Calu3 (cell line): Measurements from ENCODE around the gene TTC1. TPM values are rescaled to one million over a fixed set of nuclear protein-coding genes. Genes with fewer than 3 reads are reported as not detected.

Experiments used
- BruUV-seq: library from RNA; stranded (reverse); fragments of 400-500 nt; replicated peaks from 2 replicates; lab custom pipeline; 2021; lab: Mats Ljungman, UMichigan
- CTCF ChIA-PET: fragments of 300-600 bp; sonication (Branson Sonifier 250); formaldehyde crosslinking; loops from one replicate; lab custom pipeline; 2022; ENCODE audit warnings: antibody characterized with exemption; lab: Charles Lee
- DNase-seq: peaks from one replicate; pipeline ENCODE4 v3.0.0; 2022
- H3K27ac Mint-ChIP-seq: one replicate; pipeline ENCODE4 v1.8.0; 2022; ENCODE audit warnings: mixed read lengths; ENCODE audit not compliant: unreplicated experiment
- H3K27me3 Mint-ChIP-seq: one replicate; pipeline ENCODE4 v1.8.0; 2022; ENCODE audit warnings: mixed read lengths; ENCODE audit not compliant: unreplicated experiment
- H3K36me3 Mint-ChIP-seq: one replicate; pipeline ENCODE4 v1.8.0; 2022; ENCODE audit warnings: mild to moderate bottlenecking, moderate library complexity, mixed read lengths; ENCODE audit not compliant: insufficient read depth, unreplicated experiment
- H3K4me1 Mint-ChIP-seq: one replicate; pipeline ENCODE4 v1.8.0; 2022; ENCODE audit warnings: mild to moderate bottlenecking, low read depth, mixed read lengths; ENCODE audit not compliant: unreplicated experiment
- H3K4me3 Mint-ChIP-seq: one replicate; pipeline ENCODE4 v1.8.0; 2022; ENCODE audit warnings: mild to moderate bottlenecking, low read depth, moderate library complexity, mixed read lengths; ENCODE audit not compliant: unreplicated experiment
- H3K9me3 Mint-ChIP-seq: one replicate; pipeline ENCODE4 v1.8.0; 2022; ENCODE audit warnings: low read depth, mixed read lengths; ENCODE audit not compliant: unreplicated experiment
- intact Hi-C: fragments of 100-400 bp; cut with micrococcal nuclease; formaldehyde crosslinking; loops from one replicate; pipeline ENCODE4 v1.10.0; 2022; ENCODE audit not compliant: unreplicated experiment
- total RNA-seq: library from RNA; stranded (reverse); gene quantifications from 2 replicates; pipeline ENCODE4 v1.2.3, GENCODE V29; 2022
- TF ChIP-seq, protein P1 (sequence below): fragments of 200-600 bp; IDR thresholded peaks from one replicate; pipeline ENCODE4 v1.8.0; 2022; ENCODE audit warnings: antibody characterized with exemption; ENCODE audit not compliant: unreplicated experiment

The TTC1 gene
- total RNA-seq, 1 experiment from 2014 or later = 66.4 TPM

DNA sequence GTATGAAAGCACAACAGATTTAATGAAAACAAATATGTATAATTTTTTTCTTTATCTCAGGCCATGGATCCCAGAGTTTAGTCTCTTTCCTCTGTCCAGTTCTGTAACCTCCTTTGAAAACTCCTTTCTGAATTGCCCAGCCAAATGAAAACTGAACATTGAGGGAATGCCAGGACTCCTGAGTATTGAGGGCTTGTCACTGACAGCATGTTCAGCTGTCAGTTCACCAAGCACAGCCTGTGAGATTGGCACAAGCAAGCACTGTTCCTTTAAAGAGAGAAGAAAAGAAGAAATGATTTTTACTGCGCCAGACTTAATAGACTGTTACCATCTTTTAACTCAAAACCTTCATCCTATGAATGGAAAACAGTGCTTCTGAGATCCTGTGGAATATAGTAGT is 27.3 kb downstream of the TTC1 start:
- TF ChIP-seq, protein P1, sequence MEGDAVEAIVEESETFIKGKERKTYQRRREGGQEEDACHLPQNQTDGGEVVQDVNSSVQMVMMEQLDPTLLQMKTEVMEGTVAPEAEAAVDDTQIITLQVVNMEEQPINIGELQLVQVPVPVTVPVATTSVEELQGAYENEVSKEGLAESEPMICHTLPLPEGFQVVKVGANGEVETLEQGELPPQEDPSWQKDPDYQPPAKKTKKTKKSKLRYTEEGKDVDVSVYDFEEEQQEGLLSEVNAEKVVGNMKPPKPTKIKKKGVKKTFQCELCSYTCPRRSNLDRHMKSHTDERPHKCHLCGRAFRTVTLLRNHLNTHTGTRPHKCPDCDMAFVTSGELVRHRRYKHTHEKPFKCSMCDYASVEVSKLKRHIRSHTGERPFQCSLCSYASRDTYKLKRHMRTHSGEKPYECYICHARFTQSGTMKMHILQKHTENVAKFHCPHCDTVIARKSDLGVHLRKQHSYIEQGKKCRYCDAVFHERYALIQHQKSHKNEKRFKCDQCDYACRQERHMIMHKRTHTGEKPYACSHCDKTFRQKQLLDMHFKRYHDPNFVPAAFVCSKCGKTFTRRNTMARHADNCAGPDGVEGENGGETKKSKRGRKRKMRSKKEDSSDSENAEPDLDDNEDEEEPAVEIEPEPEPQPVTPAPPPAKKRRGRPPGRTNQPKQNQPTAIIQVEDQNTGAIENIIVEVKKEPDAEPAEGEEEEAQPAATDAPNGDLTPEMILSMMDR = no peak
- no peaks in the 10 kb centered on the region for H3K9me3 Mint-ChIP-seq
- no peaks in the 10 kb centered on the region for H3K4me1 Mint-ChIP-seq
- DNase-seq = no peak
- H3K36me3 Mint-ChIP-seq = peaks cover 36% of the 10 kb centered on the region
- intact Hi-C loops = no loop called here
- CTCF ChIA-PET = interaction anchor here (0.5 to 0.7 kb wide), 2 partner anchors 14 to 389 kb away, joined by 3 read pairs; no protein-coding TSS in a partner anchor
- no peak overlapping the region for H3K27ac Mint-ChIP-seq
- H3K4me3 Mint-ChIP-seq = no peak overlapping the region
- BruUV-seq = no TSS peak
- H3K27me3 Mint-ChIP-seq = no peaks in the 10 kb centered on the region

DNA sequence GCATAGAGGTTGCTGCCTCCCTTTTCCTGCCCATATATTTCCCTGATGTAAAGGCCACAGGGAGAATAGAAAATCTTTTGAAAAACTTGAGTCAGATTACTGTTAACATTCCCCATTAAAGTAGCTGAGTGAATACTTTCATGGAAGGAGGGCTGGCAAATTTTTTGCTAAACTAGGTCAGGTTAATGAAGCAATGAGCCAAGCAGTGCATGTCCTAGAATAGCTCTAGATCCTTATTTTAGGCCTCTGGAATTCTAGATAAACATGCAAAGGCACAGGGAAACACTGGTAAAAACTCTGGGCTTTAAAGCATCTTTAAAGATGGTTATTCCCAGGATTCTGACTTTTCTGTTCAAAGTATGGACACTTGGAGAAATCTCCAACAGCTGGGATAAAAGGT is 27.9 kb downstream of the TTC1 start:
- peaks cover 42% of the 10 kb centered on the region for H3K36me3 Mint-ChIP-seq
- no peaks in the 10 kb centered on the region for H3K4me1 Mint-ChIP-seq
- H3K27ac Mint-ChIP-seq = no peak overlapping the region
- H3K27me3 Mint-ChIP-seq = no peaks in the 10 kb centered on the region
- CTCF ChIA-PET = no interaction called here
- no peaks in the 10 kb centered on the region for H3K9me3 Mint-ChIP-seq
- TF ChIP-seq, protein P1 = no peak
- no peak for DNase-seq
- no TSS peak for BruUV-seq
- no peak overlapping the region for H3K4me3 Mint-ChIP-seq
- intact Hi-C loops = no loop called here

DNA sequence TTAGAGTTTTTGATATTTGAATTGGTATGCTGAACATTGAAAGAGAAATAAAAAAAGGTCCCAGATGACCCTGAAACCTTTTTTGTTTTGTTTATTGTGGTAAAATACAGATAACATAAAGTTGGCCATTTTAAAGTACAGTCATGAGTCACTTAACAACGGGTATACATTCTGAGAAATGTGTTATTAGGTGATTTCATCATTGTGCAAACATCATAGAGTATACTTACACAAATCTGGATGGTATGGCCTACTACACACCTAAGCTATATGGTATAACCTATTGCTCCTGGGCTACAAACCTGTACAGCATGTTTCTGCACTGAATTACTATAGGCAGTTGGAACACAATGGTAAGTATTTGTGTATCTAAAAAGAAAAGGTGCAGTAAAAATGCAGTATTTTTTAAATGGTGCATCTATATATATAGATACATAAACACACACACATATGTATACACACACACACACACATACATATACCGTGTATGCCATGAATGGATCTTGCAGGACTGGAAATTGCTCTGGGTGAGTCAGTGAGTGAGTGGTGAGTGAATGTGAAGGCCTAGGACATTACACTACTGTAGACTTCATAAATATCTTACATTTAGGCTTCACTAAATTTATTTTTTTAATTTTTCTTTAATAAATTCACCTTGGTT is 31.0 kb downstream of the TTC1 start:
- H3K4me3 Mint-ChIP-seq = no peak overlapping the region
- H3K27ac Mint-ChIP-seq = no peak overlapping the region
- CTCF ChIA-PET = interaction anchor here (1.0 kb wide), 1 partner anchor 15 kb away, joined by 4 read pairs; no protein-coding TSS in a partner anchor
- no TSS peak for BruUV-seq
- no peak for DNase-seq
- TF ChIP-seq, protein P1 = no peak
- intact Hi-C loops = no loop called here
- H3K36me3 Mint-ChIP-seq = peaks cover 38% of the 10 kb centered on the region
- H3K27me3 Mint-ChIP-seq = no peaks in the 10 kb centered on the region
- H3K4me1 Mint-ChIP-seq = no peaks in the 10 kb centered on the region
- no peaks in the 10 kb centered on the region for H3K9me3 Mint-ChIP-seq

DNA sequence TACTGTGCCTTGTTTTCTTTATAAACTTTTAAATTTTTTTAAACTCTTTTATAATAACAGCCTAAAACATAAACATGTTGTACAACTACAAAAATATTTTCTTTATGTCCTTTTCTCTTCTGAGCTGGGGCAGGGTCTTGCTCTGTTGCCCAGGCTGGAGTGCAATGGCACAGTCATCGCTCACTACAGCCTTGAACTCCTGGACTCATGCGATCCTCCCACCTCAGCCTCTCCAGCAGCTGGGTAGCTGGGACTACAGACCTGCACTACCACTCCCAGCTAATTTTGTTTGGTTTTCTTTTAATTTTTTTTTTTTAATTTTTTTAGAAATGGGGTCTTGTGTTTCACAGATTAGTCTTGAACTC is 31.5 kb downstream of the TTC1 start:
- TF ChIP-seq, protein P1 = no peak
- no peak for DNase-seq
- CTCF ChIA-PET = no interaction called here
- H3K4me3 Mint-ChIP-seq = no peak overlapping the region
- no peaks in the 10 kb centered on the region for H3K9me3 Mint-ChIP-seq
- H3K4me1 Mint-ChIP-seq = no peaks in the 10 kb centered on the region
- H3K27ac Mint-ChIP-seq = no peak overlapping the region
- H3K27me3 Mint-ChIP-seq = no peaks in the 10 kb centered on the region
- intact Hi-C loops = no loop called here
- H3K36me3 Mint-ChIP-seq = peaks cover 38% of the 10 kb centered on the region
- BruUV-seq = no TSS peak
